GM21723 (cell line): ENCODE measurements around the gene SLFN14.
"Not testable (repeated sequence)": the region's sequence is repeated elsewhere in the genome, so short reads cannot be mapped to it uniquely, and the experiment has no call there.

ENCODE experiments used
- ATAC-seq: cut with Tn5 transposase; IDR thresholded peaks from one replicate; pipeline ENCODE4 v1.9.1; 2021; ENCODE audit warnings: mild to moderate bottlenecking, moderate library complexity; ENCODE audit not compliant: unreplicated experiment

The SLFN14 gene

GRCh38 chr17:35559495-35560210 lies 966 bp downstream of the SLFN14 start:
- no peak for ATAC-seq

- no peak for ATAC-seq
These were observed 3.3 kb downstream of the SLFN14 start for GRCh38 chr17:35557353-35557752.

- no peak for ATAC-seq
These were observed 4.9 kb downstream of the SLFN14 start for GRCh38 chr17:35555691-35556090.

- no peak for ATAC-seq
These were observed 6.0 kb downstream of the SLFN14 start for GRCh38 chr17:35554668-35555067.

GRCh38 chr17:35553310-35553709 lies 7.3 kb downstream of the SLFN14 start:
- ATAC-seq: no peak

- ATAC-seq: no peak
These were observed 11.6 kb downstream of the SLFN14 start for GRCh38 chr17:35548978-35549377.

- ATAC-seq: no peak
These were observed 12.3 kb downstream of the SLFN14 start for GRCh38 chr17:35548208-35548810.

GRCh38 chr17:35546487-35546886 lies 14.1 kb downstream of the SLFN14 start:
- no peak for ATAC-seq

GRCh38 chr17:35545150-35545549 lies 15.5 kb downstream of the SLFN14 start:
- ATAC-seq: no peak

GRCh38 chr17:35543856-35544255 lies 16.8 kb downstream of the SLFN14 start:
- ATAC-seq: no peak

GRCh38 chr17:35542990-35543389 lies 17.6 kb downstream of the SLFN14 start:
- ATAC-seq: no peak

- no peak for ATAC-seq
These were observed 19.2 kb downstream of the SLFN14 start for GRCh38 chr17:35541434-35541833.

GRCh38 chr17:35540589-35541404 lies 19.8 kb downstream of the SLFN14 start:
- ATAC-seq: no peak

- ATAC-seq: no peak
These were observed 21.0 kb downstream of the SLFN14 start for GRCh38 chr17:35539659-35540026.

GRCh38 chr17:35537601-35538141 lies 22.9 kb downstream of the SLFN14 start, which contains the start of gene SLFN12L:
Gene SLFN12L, minus strand, starts transcription at chr17:35537678. Its CDS starts 15,314 bp downstream, at chr17:35522364.
- no peak for ATAC-seq

- no peak for ATAC-seq
These were observed 23.9 kb downstream of the SLFN14 start for GRCh38 chr17:35536664-35537171.

GRCh38 chr17:35535406-35535805 lies 25.2 kb downstream of the SLFN14 start:
- not testable (repeated sequence) for ATAC-seq

- no peak for ATAC-seq
These were observed 26.0 kb downstream of the SLFN14 start for GRCh38 chr17:35534576-35535093.

GRCh38 chr17:35531160-35531559 lies 29.5 kb downstream of the SLFN14 start:
- no peak for ATAC-seq

GRCh38 chr17:35529866-35530265 lies 30.8 kb downstream of the SLFN14 start:
- ATAC-seq: no peak

- ATAC-seq: not testable (repeated sequence)
These were observed 31.3 kb downstream of the SLFN14 start for GRCh38 chr17:35529326-35529725.
